Glutamatergic neuron (in vitro differentiated cells): ENCODE measurements around the gene ARL11. TPM values are rescaled to one million over a fixed set of nuclear protein-coding genes. Genes with fewer than 3 reads are reported as not detected.

Source experiments
- DNase-seq: peaks from one replicate; pipeline ENCODE4 v3.0.0; 2022
- H3K27ac Mint-ChIP-seq: one replicate; pipeline ENCODE4 v1.8.0; 2020; ENCODE audit warnings: mild to moderate bottlenecking, mixed read lengths, inconsistent platforms; ENCODE audit not compliant: unreplicated experiment
- H3K27me3 Mint-ChIP-seq: one replicate; pipeline ENCODE4 v1.8.0; 2020; ENCODE audit warnings: mild to moderate bottlenecking, moderate library complexity, mixed read lengths, inconsistent platforms; ENCODE audit not compliant: unreplicated experiment
- H3K36me3 Mint-ChIP-seq: one replicate; pipeline ENCODE4 v1.8.0; 2020; ENCODE audit warnings: mild to moderate bottlenecking, mixed read lengths, inconsistent platforms; ENCODE audit not compliant: unreplicated experiment
- H3K4me1 Mint-ChIP-seq: one replicate; pipeline ENCODE4 v1.8.0; 2020; ENCODE audit warnings: mild to moderate bottlenecking, low read depth, mixed read lengths, inconsistent platforms; ENCODE audit not compliant: unreplicated experiment
- H3K4me3 Mint-ChIP-seq: one replicate; pipeline ENCODE4 v1.8.0; 2020; ENCODE audit warnings: mild to moderate bottlenecking, mixed read lengths, inconsistent platforms; ENCODE audit not compliant: unreplicated experiment
- H3K9me3 Mint-ChIP-seq: one replicate; pipeline ENCODE4 v1.8.0; 2020; ENCODE audit warnings: mild to moderate bottlenecking, moderate library complexity, mixed read lengths, inconsistent platforms; ENCODE audit not compliant: unreplicated experiment
- total RNA-seq: library from RNA; stranded (reverse); fragmentation: NEBNext Ultra II Directional; extraction: Animal tissue kit (Norgen Biotek cat#: 25700); gene quantifications from one replicate; pipeline ENCODE4 v1.2.1, GENCODE V29; 2021; ENCODE audit not compliant: unreplicated experiment
- TF ChIP-seq, protein P1 (sequence below): fragments of 200-600 bp; sonication (generic); IDR thresholded peaks from one replicate; pipeline ENCODE4 v1.5.0; 2021; ENCODE audit not compliant: partially characterized antibody, unreplicated experiment

The ARL11 gene
- total RNA-seq, 1 donor from 2014 or later, result not detected

DNA sequence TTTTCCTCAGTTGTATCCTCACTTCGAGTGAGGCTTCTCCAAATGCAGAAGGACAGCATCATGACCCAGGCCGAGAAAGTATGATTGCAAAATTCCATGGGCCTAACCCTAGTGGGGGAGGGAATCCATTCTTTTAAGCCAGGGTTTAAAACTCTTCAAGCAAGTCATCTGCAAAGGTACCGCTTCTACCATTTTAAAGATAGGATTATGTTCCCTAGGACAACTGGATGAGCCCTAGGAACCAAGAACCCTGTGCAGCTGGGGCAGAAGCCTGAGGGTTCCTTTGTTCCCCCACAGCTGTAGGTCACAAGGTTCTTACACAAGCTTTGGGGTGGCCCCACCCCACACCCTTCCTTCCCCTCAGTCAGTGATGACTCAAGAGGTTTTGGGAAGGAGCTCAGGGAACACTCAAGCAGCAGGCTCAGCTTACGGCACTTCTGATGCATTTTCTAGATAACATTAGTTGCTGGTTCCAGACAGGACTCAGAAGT lies 13.5 kb downstream of the ARL11 start:
- Mint-ChIP-seq H3K9me3 (no peaks in the 10 kb centered on the region), H3K4me1 (no peaks in the 10 kb centered on the region), H3K36me3 (no peaks in the 10 kb centered on the region), H3K4me3 (no peak overlapping the region), H3K27ac (no peak overlapping the region), H3K27me3 (no peaks in the 10 kb centered on the region)
- DNase-seq, result no peak
- TF ChIP-seq, protein P1, sequence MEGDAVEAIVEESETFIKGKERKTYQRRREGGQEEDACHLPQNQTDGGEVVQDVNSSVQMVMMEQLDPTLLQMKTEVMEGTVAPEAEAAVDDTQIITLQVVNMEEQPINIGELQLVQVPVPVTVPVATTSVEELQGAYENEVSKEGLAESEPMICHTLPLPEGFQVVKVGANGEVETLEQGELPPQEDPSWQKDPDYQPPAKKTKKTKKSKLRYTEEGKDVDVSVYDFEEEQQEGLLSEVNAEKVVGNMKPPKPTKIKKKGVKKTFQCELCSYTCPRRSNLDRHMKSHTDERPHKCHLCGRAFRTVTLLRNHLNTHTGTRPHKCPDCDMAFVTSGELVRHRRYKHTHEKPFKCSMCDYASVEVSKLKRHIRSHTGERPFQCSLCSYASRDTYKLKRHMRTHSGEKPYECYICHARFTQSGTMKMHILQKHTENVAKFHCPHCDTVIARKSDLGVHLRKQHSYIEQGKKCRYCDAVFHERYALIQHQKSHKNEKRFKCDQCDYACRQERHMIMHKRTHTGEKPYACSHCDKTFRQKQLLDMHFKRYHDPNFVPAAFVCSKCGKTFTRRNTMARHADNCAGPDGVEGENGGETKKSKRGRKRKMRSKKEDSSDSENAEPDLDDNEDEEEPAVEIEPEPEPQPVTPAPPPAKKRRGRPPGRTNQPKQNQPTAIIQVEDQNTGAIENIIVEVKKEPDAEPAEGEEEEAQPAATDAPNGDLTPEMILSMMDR, result no peak

DNA sequence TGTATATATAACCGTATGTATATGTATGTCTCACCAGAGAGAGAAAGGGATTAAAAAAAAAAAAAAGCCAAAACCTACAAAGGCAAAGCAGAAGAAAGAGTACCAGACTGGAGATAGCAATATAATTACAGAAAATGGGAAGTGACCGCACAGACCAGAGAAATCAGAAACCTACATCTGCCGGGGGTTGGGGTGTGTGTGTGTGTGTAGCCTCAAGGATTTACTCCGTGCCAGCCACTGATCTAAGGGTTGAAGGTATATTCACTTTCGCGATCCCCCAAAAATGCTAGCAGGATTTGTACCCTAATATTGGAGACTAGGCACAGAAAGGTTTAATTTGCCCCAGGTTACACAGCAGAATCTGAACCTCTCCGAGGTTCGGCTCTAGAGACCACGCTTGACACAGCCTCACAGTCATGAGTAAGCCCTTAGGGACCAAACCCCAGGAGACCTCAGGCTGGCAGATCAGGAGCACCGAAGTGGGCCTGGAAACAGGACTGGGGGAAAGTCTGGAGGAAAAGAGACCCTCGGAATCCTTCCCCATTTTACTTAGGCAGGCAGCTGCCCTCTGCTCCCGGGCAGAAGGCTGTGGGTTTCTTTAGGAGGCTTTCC lies 14.8 kb downstream of the ARL11 start:
- H3K36me3 Mint-ChIP-seq, result no peaks in the 10 kb centered on the region
- no peak overlapping the region for H3K27ac Mint-ChIP-seq
- TF ChIP-seq, protein P1, result no peak
- no peaks in the 10 kb centered on the region for H3K9me3 Mint-ChIP-seq
- H3K27me3 Mint-ChIP-seq, result no peaks in the 10 kb centered on the region
- H3K4me3 Mint-ChIP-seq, result no peak overlapping the region
- no peaks in the 10 kb centered on the region for H3K4me1 Mint-ChIP-seq
- DNase-seq, result no peak

DNA sequence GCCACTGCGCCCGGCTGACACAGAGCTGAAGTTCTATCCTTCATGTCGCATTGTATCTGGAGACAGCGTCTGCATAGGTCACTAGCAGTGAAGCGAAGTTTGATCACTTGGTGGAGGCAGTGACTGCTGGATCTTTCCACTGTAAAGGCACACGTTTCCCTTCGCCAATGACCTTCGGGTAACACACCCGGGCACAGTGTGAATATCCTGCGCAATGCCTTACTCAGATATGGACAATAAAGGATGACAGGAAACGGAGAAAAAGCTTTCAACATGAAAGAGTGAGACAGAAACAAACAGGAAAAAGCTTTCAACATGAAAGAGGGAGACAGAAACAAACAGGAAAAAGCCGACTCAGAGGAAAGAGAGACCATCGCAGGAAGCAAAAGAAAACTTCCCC lies 17.1 kb downstream of the ARL11 start:
- Mint-ChIP-seq H3K27ac (no peak overlapping the region), H3K36me3 (no peaks in the 10 kb centered on the region), H3K9me3 (no peaks in the 10 kb centered on the region), H3K4me1 (no peaks in the 10 kb centered on the region), H3K4me3 (no peak overlapping the region), H3K27me3 (no peaks in the 10 kb centered on the region)
- TF ChIP-seq, protein P1, result no peak
- no peak for DNase-seq

DNA sequence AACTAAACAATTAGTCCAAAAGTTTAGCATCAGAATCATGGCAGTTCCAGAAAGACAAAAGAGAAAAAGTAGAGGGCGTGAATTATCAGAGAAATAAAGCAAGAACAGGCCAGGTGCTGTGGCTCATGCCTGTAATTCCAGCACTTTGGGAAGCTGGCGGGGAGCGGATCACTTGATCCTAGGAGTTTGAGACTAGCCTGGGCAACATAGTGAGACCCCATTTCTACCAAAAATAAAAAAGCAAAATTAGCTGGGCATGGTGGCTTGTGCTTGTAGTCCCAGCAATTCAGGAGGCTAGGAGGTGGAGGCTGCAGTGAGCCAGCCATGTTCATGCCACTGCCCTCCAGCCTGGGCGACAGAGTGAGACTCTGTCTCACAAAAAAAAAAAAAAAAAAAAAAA lies 18.4 kb downstream of the ARL11 start:
- no peak overlapping the region for H3K27ac Mint-ChIP-seq
- H3K27me3 Mint-ChIP-seq, result no peaks in the 10 kb centered on the region
- no peaks in the 10 kb centered on the region for H3K36me3 Mint-ChIP-seq
- H3K9me3 Mint-ChIP-seq, result peaks cover 1% of the 10 kb centered on the region
- TF ChIP-seq, protein P1, result no peak
- DNase-seq, result no peak
- H3K4me3 Mint-ChIP-seq, result no peak overlapping the region
- no peaks in the 10 kb centered on the region for H3K4me1 Mint-ChIP-seq

DNA sequence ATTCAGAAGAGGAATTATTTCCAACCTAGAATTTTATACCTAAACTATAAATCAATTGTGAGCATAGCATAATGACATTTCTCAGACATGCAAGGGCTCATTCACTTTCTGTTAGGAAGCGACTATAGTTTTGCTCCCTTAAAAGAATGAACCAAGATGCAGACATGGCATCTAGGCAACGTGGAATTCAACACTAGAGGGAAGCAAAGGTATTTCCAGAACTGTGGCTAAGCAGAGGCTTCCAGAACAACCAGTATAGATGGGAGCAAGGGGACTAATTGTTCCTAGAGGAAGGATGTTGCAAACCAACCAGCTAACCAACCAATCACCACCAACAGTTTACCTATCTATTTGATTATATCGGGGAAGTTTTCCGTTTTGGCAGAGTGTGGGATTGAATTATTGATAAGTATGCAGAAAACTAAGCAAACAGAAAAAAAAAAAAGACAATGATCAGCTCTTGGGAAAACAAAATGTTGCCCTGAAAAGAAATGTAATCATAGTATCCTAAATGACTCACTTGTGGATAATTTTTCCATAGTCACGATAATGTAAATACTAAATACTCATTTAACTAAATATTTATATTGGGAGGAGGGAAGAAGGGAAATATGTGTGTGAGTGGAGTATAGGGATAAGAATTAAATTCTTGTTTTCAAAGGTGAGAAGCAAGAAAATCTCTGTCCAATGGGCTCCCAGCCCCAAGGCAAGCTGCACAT lies 21.1 kb downstream of the ARL11 start:
- Mint-ChIP-seq H3K27me3 (peaks cover 3% of the 10 kb centered on the region), H3K27ac (no peak overlapping the region), H3K9me3 (peaks cover 3% of the 10 kb centered on the region), H3K4me3 (no peak overlapping the region), H3K4me1 (peaks cover 12% of the 10 kb centered on the region), H3K36me3 (no peaks in the 10 kb centered on the region)
- TF ChIP-seq, protein P1, result no peak
- no peak for DNase-seq
